Measurements from ENCODE around the gene LACC1. TPM values are rescaled to one million over a fixed set of nuclear protein-coding genes. Genes with fewer than 3 reads are reported as not detected.
A peak's percentile ranks its signal among the peaks of the same experiment; 100 is the strongest.

Gene LACC1
- total RNA-seq, 1 donor from 2014 or later, result 2.3 TPM

DNA sequence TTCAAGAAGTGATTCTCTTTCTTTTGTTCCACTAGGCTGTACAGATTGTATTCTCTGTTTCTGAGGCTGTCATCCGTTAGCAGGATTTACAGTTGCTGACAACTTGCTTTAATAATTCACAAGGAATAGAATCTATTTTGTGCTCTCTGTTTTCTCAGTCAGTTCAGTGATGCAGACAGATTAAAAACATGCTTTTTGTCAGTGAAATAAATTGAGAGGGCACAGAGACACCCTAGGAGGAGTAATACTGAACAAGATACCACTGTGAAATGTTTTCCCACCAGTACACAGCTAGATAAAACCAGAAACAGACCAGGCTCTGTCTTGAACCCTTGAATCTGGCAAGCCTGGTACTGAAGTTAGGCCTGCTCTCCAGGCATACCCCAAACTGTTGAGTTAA, 58.7 kb downstream of the LACC1 start:
- H3K27ac ChIP-seq (replicated peaks), result peak overlapping the region; percentile 54
- no peak for DNase-seq
- H3K4me1 ChIP-seq, result peaks cover 39% of the 10 kb centered on the region
- H3K9me3 ChIP-seq (replicated peaks), result no peaks in the 10 kb centered on the region
- H3K4me3 ChIP-seq, result no peak overlapping the region
- no peaks in the 10 kb centered on the region for H3K27me3 ChIP-seq (ENCODE audit: low read depth)
- no peaks in the 10 kb centered on the region for H3K36me3 ChIP-seq
- intact Hi-C loops (cut with micrococcal nuclease), result no loop called here
- TF ChIP-seq, protein P1, sequence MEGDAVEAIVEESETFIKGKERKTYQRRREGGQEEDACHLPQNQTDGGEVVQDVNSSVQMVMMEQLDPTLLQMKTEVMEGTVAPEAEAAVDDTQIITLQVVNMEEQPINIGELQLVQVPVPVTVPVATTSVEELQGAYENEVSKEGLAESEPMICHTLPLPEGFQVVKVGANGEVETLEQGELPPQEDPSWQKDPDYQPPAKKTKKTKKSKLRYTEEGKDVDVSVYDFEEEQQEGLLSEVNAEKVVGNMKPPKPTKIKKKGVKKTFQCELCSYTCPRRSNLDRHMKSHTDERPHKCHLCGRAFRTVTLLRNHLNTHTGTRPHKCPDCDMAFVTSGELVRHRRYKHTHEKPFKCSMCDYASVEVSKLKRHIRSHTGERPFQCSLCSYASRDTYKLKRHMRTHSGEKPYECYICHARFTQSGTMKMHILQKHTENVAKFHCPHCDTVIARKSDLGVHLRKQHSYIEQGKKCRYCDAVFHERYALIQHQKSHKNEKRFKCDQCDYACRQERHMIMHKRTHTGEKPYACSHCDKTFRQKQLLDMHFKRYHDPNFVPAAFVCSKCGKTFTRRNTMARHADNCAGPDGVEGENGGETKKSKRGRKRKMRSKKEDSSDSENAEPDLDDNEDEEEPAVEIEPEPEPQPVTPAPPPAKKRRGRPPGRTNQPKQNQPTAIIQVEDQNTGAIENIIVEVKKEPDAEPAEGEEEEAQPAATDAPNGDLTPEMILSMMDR (IDR thresholded peaks at IDR 0.05; ENCODE audit: borderline replicate concordance), result no peak

DNA sequence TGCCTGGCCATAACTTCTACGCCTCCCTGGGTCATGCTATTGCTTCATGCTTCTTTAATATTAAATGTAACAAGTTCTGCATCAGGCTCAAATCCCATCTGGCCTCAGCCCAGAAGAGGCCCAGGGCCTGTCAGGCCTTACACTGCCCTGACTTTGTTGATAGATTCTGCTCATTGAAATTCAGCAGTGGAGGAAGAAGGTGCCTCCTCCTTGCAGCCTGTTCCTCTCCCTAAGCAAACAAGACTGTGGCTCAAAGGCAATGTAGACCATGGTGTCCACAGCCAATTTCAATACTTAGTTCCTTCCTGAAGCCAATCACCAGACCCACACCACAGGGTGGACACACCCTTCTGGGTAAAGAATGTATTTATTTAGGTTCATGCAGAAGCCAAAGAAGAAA, 59.4 kb downstream of the LACC1 start:
- H3K4me3 ChIP-seq, result no peak overlapping the region
- H3K9me3 ChIP-seq (replicated peaks), result no peaks in the 10 kb centered on the region
- peaks cover 39% of the 10 kb centered on the region for H3K4me1 ChIP-seq
- no peaks in the 10 kb centered on the region for H3K36me3 ChIP-seq
- TF ChIP-seq, protein P1 (IDR thresholded peaks at IDR 0.05; ENCODE audit: borderline replicate concordance), result no peak
- H3K27me3 ChIP-seq (ENCODE audit: low read depth), result no peaks in the 10 kb centered on the region
- no peak overlapping the region for H3K27ac ChIP-seq (replicated peaks)
- DNase-seq, result no peak
- intact Hi-C loops (cut with micrococcal nuclease), result no loop called here

GRCh38 chr13:43942286-43942685, 62.6 kb downstream of the LACC1 start:
- intact Hi-C loops (cut with micrococcal nuclease), result no loop called here
- Histone ChIP-seq H3K4me3 (no peak overlapping the region), H3K36me3 (no peaks in the 10 kb centered on the region), H3K27me3 (ENCODE audit: low read depth) (no peaks in the 10 kb centered on the region), H3K4me1 (peaks cover 19% of the 10 kb centered on the region), H3K27ac (replicated peaks) (no peak overlapping the region), H3K9me3 (replicated peaks) (no peaks in the 10 kb centered on the region)
- TF ChIP-seq, protein P1 (IDR thresholded peaks at IDR 0.05; ENCODE audit: borderline replicate concordance), result no peak
- DNase-seq, result no peak

Other genes with a start within 250 kb of the LACC1 start
- 0.60 TPM for gene ENOX1, start 92.9 kb upstream of the LACC1 start, total RNA-seq
- gene CCDC122, start 164 bp upstream of the LACC1 start, total RNA-seq, result 2.0 TPM